ENCODE measurements around the gene CFD. TPM values are rescaled to one million over a fixed set of nuclear protein-coding genes. Genes with fewer than 3 reads are reported as not detected.

Gene CFD
- total RNA-seq, 4 donors from 2014 or later, result 3.2 to 233 (median 50.2) TPM

DNA sequence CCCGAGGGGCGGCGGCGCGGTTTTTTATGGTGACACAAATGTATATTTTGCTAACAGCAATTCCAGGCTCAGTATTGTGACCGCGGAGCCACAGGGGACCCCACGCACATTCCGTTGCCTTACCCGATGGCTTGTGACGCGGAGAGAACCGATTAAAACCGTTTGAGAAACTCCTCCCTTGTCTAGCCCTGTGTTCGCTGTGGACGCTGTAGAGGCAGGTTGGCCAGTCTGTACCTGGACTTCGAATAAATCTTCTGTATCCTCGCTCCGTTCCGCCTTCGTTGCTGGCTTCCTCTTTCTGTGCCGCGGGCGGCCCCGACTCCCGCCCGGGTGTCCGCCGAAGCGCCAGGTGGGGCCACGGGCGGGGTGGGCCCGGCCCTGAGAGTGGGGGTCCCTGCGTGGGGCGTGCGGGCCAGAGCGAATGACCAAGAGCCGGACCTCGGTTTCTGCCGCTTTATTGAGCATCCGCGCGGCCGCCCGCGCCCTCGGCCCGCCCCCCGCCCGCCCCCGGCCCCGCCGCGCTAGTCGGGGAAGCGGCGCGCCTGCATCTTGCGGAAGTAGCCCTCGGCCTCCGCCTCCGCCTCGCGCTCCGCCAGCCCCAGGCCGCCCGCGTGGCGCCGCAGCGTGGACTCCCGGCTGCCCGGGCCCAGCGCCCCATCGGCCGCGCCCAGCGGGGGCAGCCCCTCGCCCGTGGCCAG, 47.3 kb upstream of the CFD start:
- Histone ChIP-seq H3K27me3 (no peaks in the 10 kb centered on the region), H3K4me1 (no peaks in the 10 kb centered on the region), H3K9me3 (no peaks in the 10 kb centered on the region), H3K27ac (no peak overlapping the region), H3K36me3 (no peaks in the 10 kb centered on the region), H3K4me3 (no peak overlapping the region)
- DNase-seq, result no peak
- TF ChIP-seq, protein P1, sequence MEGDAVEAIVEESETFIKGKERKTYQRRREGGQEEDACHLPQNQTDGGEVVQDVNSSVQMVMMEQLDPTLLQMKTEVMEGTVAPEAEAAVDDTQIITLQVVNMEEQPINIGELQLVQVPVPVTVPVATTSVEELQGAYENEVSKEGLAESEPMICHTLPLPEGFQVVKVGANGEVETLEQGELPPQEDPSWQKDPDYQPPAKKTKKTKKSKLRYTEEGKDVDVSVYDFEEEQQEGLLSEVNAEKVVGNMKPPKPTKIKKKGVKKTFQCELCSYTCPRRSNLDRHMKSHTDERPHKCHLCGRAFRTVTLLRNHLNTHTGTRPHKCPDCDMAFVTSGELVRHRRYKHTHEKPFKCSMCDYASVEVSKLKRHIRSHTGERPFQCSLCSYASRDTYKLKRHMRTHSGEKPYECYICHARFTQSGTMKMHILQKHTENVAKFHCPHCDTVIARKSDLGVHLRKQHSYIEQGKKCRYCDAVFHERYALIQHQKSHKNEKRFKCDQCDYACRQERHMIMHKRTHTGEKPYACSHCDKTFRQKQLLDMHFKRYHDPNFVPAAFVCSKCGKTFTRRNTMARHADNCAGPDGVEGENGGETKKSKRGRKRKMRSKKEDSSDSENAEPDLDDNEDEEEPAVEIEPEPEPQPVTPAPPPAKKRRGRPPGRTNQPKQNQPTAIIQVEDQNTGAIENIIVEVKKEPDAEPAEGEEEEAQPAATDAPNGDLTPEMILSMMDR (IDR thresholded peaks at IDR 0.05), result no peak
- TF ChIP-seq POLR2A (IDR thresholded peaks at IDR 0.05), result no peak
- intact Hi-C loops (cut with DNase I; ENCODE audit: low total_unique reads), result no loop called here

- H3K27me3 ChIP-seq, result no peaks in the 10 kb centered on the region
- no peak for TF ChIP-seq POLR2A (IDR thresholded peaks at IDR 0.05)
- TF ChIP-seq, protein P1 (IDR thresholded peaks at IDR 0.05), result no peak
- DNase-seq, result no peak
- H3K36me3 ChIP-seq, result no peaks in the 10 kb centered on the region
- H3K4me3 ChIP-seq, result no peak overlapping the region
- no peak overlapping the region for H3K27ac ChIP-seq
- H3K9me3 ChIP-seq, result no peaks in the 10 kb centered on the region
- intact Hi-C loops (cut with DNase I; ENCODE audit: low total_unique reads), result no loop called here
- no peaks in the 10 kb centered on the region for H3K4me1 ChIP-seq
Observed at GRCh38 chr19:812747-813218, 46.7 kb upstream of the CFD start.

DNA sequence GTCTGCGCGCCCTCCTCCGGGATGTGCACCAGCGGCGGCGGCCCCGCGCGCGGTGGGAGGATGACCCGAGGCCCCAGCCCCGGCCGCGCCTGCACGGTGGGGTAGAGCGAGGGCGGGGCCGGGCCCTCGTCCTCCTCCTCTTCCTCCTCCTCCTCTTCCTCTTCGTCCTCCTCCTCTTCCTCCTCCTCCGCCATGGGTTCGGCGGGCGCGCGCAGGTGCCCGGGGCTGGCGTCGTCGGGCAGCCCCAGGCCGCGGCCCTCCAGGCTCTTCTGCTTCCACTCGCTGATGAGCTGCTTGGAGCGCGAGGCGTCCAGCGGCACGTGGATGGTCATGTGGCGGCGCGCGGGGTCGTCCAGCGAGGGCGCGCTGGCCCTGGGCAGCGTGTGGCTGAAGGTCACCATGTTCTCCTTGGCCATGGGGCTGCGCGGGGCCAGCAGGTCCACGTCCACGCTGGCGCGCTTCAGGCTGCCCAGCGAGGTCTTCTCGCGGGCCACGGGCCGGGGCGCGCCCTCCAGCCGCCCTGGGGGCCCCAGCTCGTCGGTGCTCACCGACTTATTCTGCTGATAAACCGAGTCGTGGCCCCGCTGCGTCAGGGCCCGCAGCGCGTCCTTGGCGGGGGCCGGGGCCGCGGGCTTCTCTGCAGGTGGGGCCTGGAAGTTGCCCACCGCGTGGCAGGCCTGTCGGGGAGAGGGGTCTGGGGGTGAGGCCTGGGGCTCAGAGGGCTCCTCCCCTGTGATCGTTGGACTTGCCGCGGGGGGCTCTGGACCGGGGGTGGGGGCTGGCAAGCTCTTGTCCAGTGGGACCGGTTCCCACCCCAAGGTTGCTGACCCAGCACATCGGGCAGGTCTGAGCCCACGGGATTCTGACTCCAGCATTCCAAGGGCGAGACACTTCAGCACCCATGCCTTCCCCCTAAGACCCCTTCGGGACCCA, 46.0 kb upstream of the CFD start:
- H3K9me3 ChIP-seq, result no peaks in the 10 kb centered on the region
- H3K36me3 ChIP-seq, result no peaks in the 10 kb centered on the region
- H3K4me3 ChIP-seq, result no peak overlapping the region
- no peak for DNase-seq
- no peaks in the 10 kb centered on the region for H3K4me1 ChIP-seq
- intact Hi-C loops (cut with DNase I; ENCODE audit: low total_unique reads), result no loop called here
- no peak for TF ChIP-seq POLR2A (IDR thresholded peaks at IDR 0.05)
- TF ChIP-seq, protein P1 (IDR thresholded peaks at IDR 0.05), result no peak
- H3K27ac ChIP-seq, result no peak overlapping the region
- H3K27me3 ChIP-seq, result no peaks in the 10 kb centered on the region

- intact Hi-C loops (cut with DNase I; ENCODE audit: low total_unique reads), result no loop called here
- Histone ChIP-seq H3K4me1 (no peaks in the 10 kb centered on the region), H3K36me3 (no peaks in the 10 kb centered on the region), H3K27me3 (no peaks in the 10 kb centered on the region), H3K27ac (no peak overlapping the region), H3K4me3 (no peak overlapping the region), H3K9me3 (no peaks in the 10 kb centered on the region)
- no peak for TF ChIP-seq POLR2A (IDR thresholded peaks at IDR 0.05)
- TF ChIP-seq, protein P1 (IDR thresholded peaks at IDR 0.05), result no peak
- DNase-seq, result no peak
Observed at GRCh38 chr19:814152-815078, 45.0 kb upstream of the CFD start.
